Measurements from ENCODE around the gene OSM.

OSM gene

GRCh38 chr22:30233582-30233981, 33.1 kb downstream of the OSM start:
- Histone ChIP-seq H3K4me2 (ENCODE audit: low read depth, low read length) (no peak overlapping the region), H3K79me2 (ENCODE audit: low read length) (no peaks in the 10 kb centered on the region), H3K27me3 (replicated peaks; ENCODE audit: insufficient read depth, low read length) (peaks cover 51% of the 10 kb centered on the region), H3K9me3 (replicated peaks; ENCODE audit: insufficient read depth, low read length) (no peaks in the 10 kb centered on the region), H3K36me3 (replicated peaks; ENCODE audit: insufficient read depth, low read length) (no peaks in the 10 kb centered on the region), H3K9me2 (replicated peaks; ENCODE audit: insufficient read depth, low read length) (no peaks in the 10 kb centered on the region), H2AFZ (ENCODE audit: low read length) (no peak overlapping the region), H4K20me1 (ENCODE audit: insufficient read depth, low read length) (no peaks in the 10 kb centered on the region), H3K27ac (ENCODE audit: low read length) (no peak overlapping the region), H3K9ac (ENCODE audit: low read length) (no peak overlapping the region), H3K4me3 (ENCODE audit: low read length) (no peak overlapping the region), H3K4me1 (ENCODE audit: low read length) (no peaks in the 10 kb centered on the region), H3F3A (ENCODE audit: insufficient read depth, low read length) (no peaks in the 10 kb centered on the region)
- TF ChIP-seq EZH2 (optimal IDR thresholded peaks at IDR 0.05; ENCODE audit: low read depth, low read length) (no peak), CTCF (IDR thresholded peaks at IDR 0.05; ENCODE audit: low read length) (no peak), EZH2phosphoT487 (IDR thresholded peaks at IDR 0.05; ENCODE audit: low read length) (no peak)
- no peak for DNase-seq

GRCh38 chr22:30232716-30233218, 33.9 kb downstream of the OSM start:
- Histone ChIP-seq H3K79me2 (ENCODE audit: low read length) (no peaks in the 10 kb centered on the region), H3F3A (ENCODE audit: insufficient read depth, low read length) (no peaks in the 10 kb centered on the region), H3K9me3 (replicated peaks; ENCODE audit: insufficient read depth, low read length) (no peaks in the 10 kb centered on the region), H3K27me3 (replicated peaks; ENCODE audit: insufficient read depth, low read length) (peaks cover 59% of the 10 kb centered on the region), H3K9ac (ENCODE audit: low read length) (no peak overlapping the region), H3K27ac (ENCODE audit: low read length) (no peak overlapping the region), H3K36me3 (replicated peaks; ENCODE audit: insufficient read depth, low read length) (no peaks in the 10 kb centered on the region), H2AFZ (ENCODE audit: low read length) (no peak overlapping the region), H3K4me1 (ENCODE audit: low read length) (no peaks in the 10 kb centered on the region), H3K9me2 (replicated peaks; ENCODE audit: insufficient read depth, low read length) (no peaks in the 10 kb centered on the region), H4K20me1 (ENCODE audit: insufficient read depth, low read length) (no peaks in the 10 kb centered on the region), H3K4me3 (ENCODE audit: low read length) (no peak overlapping the region), H3K4me2 (ENCODE audit: low read depth, low read length) (no peak overlapping the region)
- no peak for DNase-seq
- TF ChIP-seq CTCF (IDR thresholded peaks at IDR 0.05; ENCODE audit: low read length) = no peak
- TF ChIP-seq EZH2phosphoT487 (IDR thresholded peaks at IDR 0.05; ENCODE audit: low read length) = no peak
- no peak for TF ChIP-seq EZH2 (optimal IDR thresholded peaks at IDR 0.05; ENCODE audit: low read depth, low read length)

GRCh38 chr22:30230787-30231461, 35.7 kb downstream of the OSM start:
- H3K4me2 ChIP-seq (ENCODE audit: low read depth, low read length) = no peak overlapping the region
- H3K9ac ChIP-seq (ENCODE audit: low read length) = no peak overlapping the region
- H3K27ac ChIP-seq (ENCODE audit: low read length) = no peak overlapping the region
- no peak for DNase-seq
- H3K4me1 ChIP-seq (ENCODE audit: low read length) = no peaks in the 10 kb centered on the region
- TF ChIP-seq EZH2phosphoT487 (IDR thresholded peaks at IDR 0.05; ENCODE audit: low read length) (no peak), EZH2 (optimal IDR thresholded peaks at IDR 0.05; ENCODE audit: low read depth, low read length) (no peak), CTCF (IDR thresholded peaks at IDR 0.05; ENCODE audit: low read length) (no peak)
- H3K79me2 ChIP-seq (ENCODE audit: low read length) = no peaks in the 10 kb centered on the region
- no peaks in the 10 kb centered on the region for H3K9me2 ChIP-seq (replicated peaks; ENCODE audit: insufficient read depth, low read length)
- no peak overlapping the region for H3K4me3 ChIP-seq (ENCODE audit: low read length)
- H3F3A ChIP-seq (ENCODE audit: insufficient read depth, low read length) = no peaks in the 10 kb centered on the region
- no peaks in the 10 kb centered on the region for H4K20me1 ChIP-seq (ENCODE audit: insufficient read depth, low read length)
- peaks cover 61% of the 10 kb centered on the region for H3K27me3 ChIP-seq (replicated peaks; ENCODE audit: insufficient read depth, low read length)
- H3K9me3 ChIP-seq (replicated peaks; ENCODE audit: insufficient read depth, low read length) = no peaks in the 10 kb centered on the region
- H2AFZ ChIP-seq (ENCODE audit: low read length) = no peak overlapping the region
- no peaks in the 10 kb centered on the region for H3K36me3 ChIP-seq (replicated peaks; ENCODE audit: insufficient read depth, low read length)
